OCI-LY1 (cell line): Measurements from ENCODE around the gene SLC17A6.

Experiments used
- CTCF ChIP-seq: fragments of 200-600 bp; sonication (generic), shearing (Covaris generic); IDR thresholded peaks from 2 replicates; pipeline ENCODE4 v1.5.1; 2017; ENCODE audit warnings: mild to moderate bottlenecking, antibody characterized with exemption, low read length, moderate library complexity, mixed read lengths
- EZH2 ChIP-seq: fragments of 200-600 bp; sonication (generic), shearing (Covaris generic); IDR thresholded peaks from 2 replicates; pipeline ENCODE4 v1.8.0; 2017; ENCODE audit warnings: borderline replicate concordance, mixed run types, mild to moderate bottlenecking, antibody characterized with exemption, low read length, moderate library complexity, mixed read lengths

- TF ChIP-seq EZH2: no peak
- TF ChIP-seq CTCF: peak; percentile 36
These were observed 6.4 kb upstream of the SLC17A6 start for GRCh38 chr11:22331771-22332170.
